Measurements from ENCODE around the gene CERS1.

Gene CERS1

DNA sequence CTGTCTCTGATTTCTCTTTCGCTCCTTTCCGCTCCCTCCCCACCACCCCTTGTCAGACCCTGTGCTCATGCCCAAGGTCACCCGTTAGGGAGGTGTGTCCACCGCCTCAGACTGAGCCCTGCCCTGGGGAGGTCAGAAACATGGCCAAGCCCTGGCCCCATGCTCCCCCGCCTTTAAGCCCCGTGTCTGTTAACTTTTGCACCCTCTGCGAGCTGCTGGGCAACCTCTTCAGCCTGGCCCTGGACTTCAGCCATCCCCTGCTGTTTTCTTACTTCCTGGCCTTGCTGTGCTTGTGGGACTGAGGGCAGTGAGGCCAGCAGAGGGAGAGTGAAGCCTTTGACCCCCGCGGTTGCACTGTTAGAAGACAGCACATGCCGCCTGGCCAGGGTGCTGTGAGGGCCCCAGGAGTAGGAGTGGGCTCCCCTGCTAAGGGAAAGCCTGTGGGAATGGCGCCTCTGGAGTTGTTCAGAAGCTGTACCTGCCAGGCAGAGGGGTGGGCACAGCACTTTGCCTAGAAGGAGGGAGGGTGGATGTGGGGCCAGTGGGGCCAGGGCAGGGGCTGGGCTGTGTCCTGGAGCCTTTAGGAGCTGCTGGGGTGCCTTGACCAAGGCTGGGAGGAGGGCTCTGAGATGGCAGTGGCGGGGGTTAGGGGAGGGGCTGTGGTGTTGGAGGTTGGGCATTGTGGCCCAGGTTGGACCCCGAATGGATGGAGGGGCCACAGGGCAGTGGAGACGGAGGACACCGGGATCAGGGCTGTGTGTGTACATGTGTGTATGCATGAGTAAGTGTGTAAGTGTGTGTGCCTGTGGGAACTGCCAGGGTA is 56.3 kb downstream of the CERS1 start:
- Histone ChIP-seq H3K4me3 (replicated peaks; ENCODE audit: low read depth, low read length) (no peak overlapping the region), H3K27me3 (replicated peaks; ENCODE audit: control insufficient read depth, insufficient read depth, low read length) (no peaks in the 10 kb centered on the region), H3K36me3 (ENCODE audit: control insufficient read depth, insufficient read depth, low read length) (peaks cover 6% of the 10 kb centered on the region)
- DNase-seq (ENCODE audit: extremely low read depth, insufficient read length): no peak
- TF ChIP-seq, protein P1, sequence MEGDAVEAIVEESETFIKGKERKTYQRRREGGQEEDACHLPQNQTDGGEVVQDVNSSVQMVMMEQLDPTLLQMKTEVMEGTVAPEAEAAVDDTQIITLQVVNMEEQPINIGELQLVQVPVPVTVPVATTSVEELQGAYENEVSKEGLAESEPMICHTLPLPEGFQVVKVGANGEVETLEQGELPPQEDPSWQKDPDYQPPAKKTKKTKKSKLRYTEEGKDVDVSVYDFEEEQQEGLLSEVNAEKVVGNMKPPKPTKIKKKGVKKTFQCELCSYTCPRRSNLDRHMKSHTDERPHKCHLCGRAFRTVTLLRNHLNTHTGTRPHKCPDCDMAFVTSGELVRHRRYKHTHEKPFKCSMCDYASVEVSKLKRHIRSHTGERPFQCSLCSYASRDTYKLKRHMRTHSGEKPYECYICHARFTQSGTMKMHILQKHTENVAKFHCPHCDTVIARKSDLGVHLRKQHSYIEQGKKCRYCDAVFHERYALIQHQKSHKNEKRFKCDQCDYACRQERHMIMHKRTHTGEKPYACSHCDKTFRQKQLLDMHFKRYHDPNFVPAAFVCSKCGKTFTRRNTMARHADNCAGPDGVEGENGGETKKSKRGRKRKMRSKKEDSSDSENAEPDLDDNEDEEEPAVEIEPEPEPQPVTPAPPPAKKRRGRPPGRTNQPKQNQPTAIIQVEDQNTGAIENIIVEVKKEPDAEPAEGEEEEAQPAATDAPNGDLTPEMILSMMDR (IDR thresholded peaks at IDR 0.05; ENCODE audit: insufficient read depth, low read length, poor library complexity, severe bottlenecking): no peak

DNA sequence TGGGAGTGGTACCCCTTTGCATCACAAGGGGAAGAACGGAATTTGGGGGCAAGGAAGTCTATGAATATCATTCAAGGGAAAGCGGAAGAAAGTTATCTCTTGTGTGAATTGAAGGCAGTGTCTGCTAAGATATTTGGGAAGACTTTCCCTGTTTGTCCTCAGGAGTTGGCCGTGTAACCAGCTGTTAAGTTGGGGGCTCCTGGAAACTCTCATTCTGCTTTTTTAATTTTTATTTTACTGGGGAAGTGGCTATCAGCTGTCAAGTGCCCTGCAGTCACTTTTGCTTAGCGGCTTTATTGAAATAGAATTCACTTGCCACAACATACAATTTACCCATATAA is 61.3 kb downstream of the CERS1 start:
- H3K27me3 ChIP-seq (replicated peaks; ENCODE audit: control insufficient read depth, insufficient read depth, low read length): no peaks in the 10 kb centered on the region
- H3K4me3 ChIP-seq (replicated peaks; ENCODE audit: low read depth, low read length): peak overlapping the region; percentile 81
- H3K36me3 ChIP-seq (ENCODE audit: control insufficient read depth, insufficient read depth, low read length): peaks cover 9% of the 10 kb centered on the region
- no peak for DNase-seq (ENCODE audit: extremely low read depth, insufficient read length)
- TF ChIP-seq, protein P1 (IDR thresholded peaks at IDR 0.05; ENCODE audit: insufficient read depth, low read length, poor library complexity, severe bottlenecking): no peak

DNA sequence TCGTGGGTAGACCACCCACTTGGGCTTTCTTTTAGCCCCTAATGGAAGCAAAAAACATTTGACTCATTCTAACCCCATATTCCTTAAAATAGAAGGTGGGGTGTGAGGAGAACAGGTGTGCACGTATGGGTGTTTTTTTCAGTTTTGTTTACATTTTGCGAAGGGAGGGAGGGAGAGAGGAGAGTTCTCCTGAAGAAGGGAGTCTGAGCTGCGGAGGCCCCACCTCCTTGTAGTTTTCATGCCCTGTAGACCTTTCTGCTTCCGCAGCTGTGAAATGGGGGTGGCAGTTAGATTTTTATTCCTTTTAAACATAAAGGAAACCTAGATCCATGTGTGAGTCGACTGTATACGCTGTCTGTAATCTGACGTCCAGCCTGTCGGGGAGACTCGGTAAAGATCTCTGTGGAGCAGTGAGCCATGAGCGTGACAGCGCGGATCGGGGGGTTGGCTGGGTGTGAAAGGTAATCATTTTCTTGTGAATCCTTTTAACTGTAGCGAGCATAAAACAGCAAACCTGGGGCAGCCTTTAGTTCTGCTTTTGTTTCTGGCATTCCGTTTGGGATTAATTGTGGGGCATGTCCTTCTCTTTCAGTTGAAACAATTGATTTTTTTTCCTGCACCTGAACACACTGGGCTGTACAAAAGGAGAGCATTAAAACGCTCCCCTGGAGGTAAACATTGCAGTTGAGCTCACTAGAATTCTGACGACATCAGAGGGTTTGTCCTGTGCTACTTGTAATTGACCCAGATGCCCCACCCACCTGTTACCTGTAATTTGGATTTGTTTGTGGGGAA is 61.9 kb downstream of the CERS1 start:
- no peaks in the 10 kb centered on the region for H3K27me3 ChIP-seq (replicated peaks; ENCODE audit: control insufficient read depth, insufficient read depth, low read length)
- peaks cover 6% of the 10 kb centered on the region; the same call in 1 of the 2 replicates for H3K36me3 ChIP-seq (ENCODE audit: control insufficient read depth, insufficient read depth, low read length)
- DNase-seq (ENCODE audit: extremely low read depth, insufficient read length): no peak
- TF ChIP-seq, protein P1 (IDR thresholded peaks at IDR 0.05; ENCODE audit: insufficient read depth, low read length, poor library complexity, severe bottlenecking): no peak
- H3K4me3 ChIP-seq (replicated peaks; ENCODE audit: low read depth, low read length): peak overlapping the region; percentile 81

DNA sequence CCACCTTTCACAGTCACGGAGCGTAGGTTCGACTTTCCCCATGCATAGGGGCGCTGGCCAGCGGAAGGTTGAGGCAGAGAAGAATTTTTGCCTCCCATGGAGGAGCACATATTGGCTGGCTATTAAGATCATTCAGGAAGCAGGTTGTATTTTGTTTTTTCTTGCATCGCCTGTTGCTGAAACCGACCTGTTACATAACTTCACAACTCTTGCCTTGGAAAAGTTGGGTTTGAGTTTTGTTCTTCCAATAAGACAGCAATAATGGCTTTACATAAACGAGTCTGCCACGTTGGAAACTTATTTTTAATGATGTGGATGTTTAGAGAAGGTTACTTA is 62.8 kb downstream of the CERS1 start:
- H3K36me3 ChIP-seq (ENCODE audit: control insufficient read depth, insufficient read depth, low read length): peaks cover 6% of the 10 kb centered on the region; the same call in 1 of the 2 replicates
- TF ChIP-seq, protein P1 (IDR thresholded peaks at IDR 0.05; ENCODE audit: insufficient read depth, low read length, poor library complexity, severe bottlenecking): no peak
- no peaks in the 10 kb centered on the region for H3K27me3 ChIP-seq (replicated peaks; ENCODE audit: control insufficient read depth, insufficient read depth, low read length)
- no peak for DNase-seq (ENCODE audit: extremely low read depth, insufficient read length)
- H3K4me3 ChIP-seq (replicated peaks; ENCODE audit: low read depth, low read length): peak overlapping the region; percentile 81

DNA sequence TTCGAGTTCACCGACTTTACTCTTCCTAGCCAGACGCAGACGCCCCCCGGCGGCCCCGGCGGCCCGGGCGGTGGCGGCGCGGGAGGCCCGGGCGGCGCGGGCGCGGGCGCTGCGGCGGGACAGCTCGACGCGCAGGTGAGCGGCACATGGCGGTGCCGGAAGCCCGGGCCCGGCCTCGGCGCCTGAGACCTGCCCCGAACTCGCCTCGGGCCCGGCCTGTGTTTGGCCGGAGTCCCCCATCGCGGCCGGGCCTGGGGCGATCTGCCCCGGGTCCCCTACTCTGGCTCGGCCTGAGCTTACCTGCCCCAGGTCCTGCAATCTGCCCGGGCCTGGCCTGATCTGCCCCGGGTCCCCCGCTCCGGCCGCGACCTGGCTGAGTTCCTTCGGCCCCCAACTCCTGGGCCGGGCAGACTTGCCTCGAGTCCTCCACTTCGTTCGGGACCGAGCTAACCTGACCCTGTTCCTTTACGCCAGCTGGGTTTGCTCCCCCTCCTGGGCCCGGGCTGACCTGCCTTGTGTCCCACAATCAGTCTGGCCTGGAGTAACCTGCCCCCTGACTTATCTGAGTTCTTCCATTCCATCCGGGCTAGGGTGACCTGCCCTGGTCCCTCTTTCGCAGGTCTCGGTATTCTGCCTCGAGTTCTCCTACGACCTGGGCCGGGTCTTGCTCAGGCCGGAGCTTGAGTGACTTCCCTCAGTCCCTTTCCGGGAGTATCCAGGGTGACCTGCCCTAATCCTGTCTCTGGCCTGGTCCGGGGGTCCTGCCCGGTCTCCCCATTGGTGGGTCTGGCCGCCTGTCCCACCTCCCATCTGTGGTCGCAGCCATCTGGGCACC is 63.4 kb downstream of the CERS1 start:
- Histone ChIP-seq H3K36me3 (ENCODE audit: control insufficient read depth, insufficient read depth, low read length) (peaks cover 3% of the 10 kb centered on the region; the same call in 1 of the 2 replicates), H3K27me3 (replicated peaks; ENCODE audit: control insufficient read depth, insufficient read depth, low read length) (no peaks in the 10 kb centered on the region), H3K4me3 (replicated peaks; ENCODE audit: low read depth, low read length) (peak overlapping the region; percentile 81)
- TF ChIP-seq, protein P1 (IDR thresholded peaks at IDR 0.05; ENCODE audit: insufficient read depth, low read length, poor library complexity, severe bottlenecking): peak; percentile 45
- peak; percentile 57 for DNase-seq (ENCODE audit: extremely low read depth, insufficient read length)

Measured in GM06990 (cell line).